CD4-positive, alpha-beta memory T cell (primary cell): ENCODE results near the gene NOP16. TPM values are rescaled to one million over a fixed set of nuclear protein-coding genes. Genes with fewer than 3 reads are reported as not detected.

Source experiments
- CTCF ChIA-PET: fragments of 350-600 bp; sonication (Branson Sonifier 250); formaldehyde crosslinking; loops from one replicate; lab custom pipeline; 2021; ENCODE audit warnings: inconsistent platforms; ENCODE audit not compliant: partially characterized antibody; lab: Charles Lee
- POLR2A ChIA-PET: fragments of 350-600 bp; sonication (Branson Sonifier 250); formaldehyde crosslinking; loops from one replicate; lab custom pipeline; 2021; ENCODE audit not compliant: partially characterized antibody; lab: Charles Lee
- DNase-seq, 5 donors: peaks; one replicate each; pipeline versions ENCODE4 v3.0.0 to v3.0.0-alpha.2; 2020 to 2022; ENCODE audit warnings: mixed read lengths in 1 of 5
- H3K27ac ChIP-seq: one replicate; pipeline ENCODE4 v1.7.0; 2013; ENCODE audit warnings: low read depth, low read length
- H3K27me3 ChIP-seq: 2 replicates; pipeline ENCODE4 v1.7.0; 2013; ENCODE audit warnings: mild to moderate bottlenecking, low read length, moderate library complexity; ENCODE audit not compliant: insufficient read depth
- H3K36me3 ChIP-seq: 2 replicates; pipeline ENCODE4 v1.7.0; 2013; ENCODE audit warnings: mild to moderate bottlenecking, low read length, moderate library complexity; ENCODE audit not compliant: insufficient read depth
- H3K4me1 ChIP-seq: 2 replicates; pipeline ENCODE4 v1.7.0; 2013; ENCODE audit warnings: mild to moderate bottlenecking, low read length, moderate library complexity; ENCODE audit not compliant: insufficient read depth
- H3K4me3 ChIP-seq, 2 donors: one replicate each; pipeline ENCODE4 v1.7.0; 2013; ENCODE audit warnings: low read length in 2 of 2, mild to moderate bottlenecking in 1 of 2
- H3K9me3 ChIP-seq, 2 donors: one replicate each; pipeline ENCODE4 v1.7.0; 2013; ENCODE audit warnings: low read length in 2 of 2, control low read depth in 1 of 2; ENCODE audit not compliant: control insufficient read depth in 1 of 2
- H3K27ac Mint-ChIP-seq, 7 donors: one replicate each; pipeline ENCODE4 v1.8.0; 2020 to 2021; ENCODE audit warnings: mixed read lengths in 7 of 7, mild to moderate bottlenecking in 6 of 7, inconsistent platforms in 3 of 7, moderate library complexity in 3 of 7
- H3K27me3 Mint-ChIP-seq, 2 donors: one replicate each; pipeline ENCODE4 v1.8.0; 2020 to 2021; ENCODE audit warnings: mixed read lengths in 2 of 2
- H3K36me3 Mint-ChIP-seq, 2 donors: one replicate each; pipeline ENCODE4 v1.8.0; 2020 to 2021; ENCODE audit warnings: mixed read lengths in 2 of 2, inconsistent platforms in 1 of 2, mild to moderate bottlenecking in 1 of 2
- H3K4me1 Mint-ChIP-seq, 4 donors: one replicate each; pipeline ENCODE4 v1.8.0; 2020 to 2021; ENCODE audit warnings: mixed read lengths in 4 of 4, mild to moderate bottlenecking in 1 of 4
- H3K4me3 Mint-ChIP-seq, 8 donors: one replicate each; pipeline ENCODE4 v1.8.0; 2020 to 2021; ENCODE audit warnings: mixed read lengths in 8 of 8, mild to moderate bottlenecking in 7 of 8, moderate library complexity in 6 of 8, inconsistent platforms in 3 of 8
- H3K9me3 Mint-ChIP-seq, 8 donors: one replicate each; pipeline ENCODE4 v1.8.0; 2020 to 2021; ENCODE audit warnings: mixed read lengths in 8 of 8, mild to moderate bottlenecking in 5 of 8, inconsistent platforms in 3 of 8, moderate library complexity in 1 of 8
- intact Hi-C: fragments of 100-400 bp; cut with micrococcal nuclease; formaldehyde crosslinking; loops from one replicate; pipeline ENCODE4 v1.15.1; 2023
- polyA plus RNA-seq, 2 donors: library from polyadenylated mRNA; unstranded; fragments of 300-500 nt; fragmentation: Illumina TruSeq; gene quantifications; one replicate each; pipeline ENCODE4 v1.2.3, GENCODE V29; 2021
- total RNA-seq, 2 experiments: library from RNA; stranded (reverse); gene quantifications; one replicate each; pipeline ENCODE4 v1.2.3, GENCODE V29; 2021

Gene NOP16
- total and polyA plus RNA-seq, 4 experiments from 2014 or later, result 16.9 to 46.3 (median 19.3) TPM

- H3K9me3 Mint-ChIP-seq, result no peaks in the 10 kb centered on the region
- intact Hi-C loops, result no loop called here
- H3K27me3 ChIP-seq, result no peaks in the 10 kb centered on the region
- no peak for DNase-seq
- ChIA-PET POLR2A (interaction anchor here (0.6 to 1.0 kb wide), 2 partner anchors 18 to 61 kb away, joined by 3 read pairs; partner anchors contain the start of genes HIGD2A and NOP16), CTCF (interaction anchor here (1.5 kb wide), 1 partner anchor 10 kb away, joined by 7 read pairs; the partner anchor contains the start of gene CLTB)
- H3K9me3 ChIP-seq, result no peaks in the 10 kb centered on the region
- peaks cover 0 to 11% (median 4%) of the 10 kb centered on the region in 4 donors for H3K4me1 Mint-ChIP-seq
- no peak overlapping the region for H3K4me3 ChIP-seq
- no peak overlapping the region for H3K4me3 Mint-ChIP-seq
- peaks cover 25 to 45% of the 10 kb centered on the region in 2 donors for H3K36me3 Mint-ChIP-seq
- no peak overlapping the region for H3K27ac ChIP-seq
- H3K36me3 ChIP-seq, result peaks cover 24% of the 10 kb centered on the region
- no peaks in the 10 kb centered on the region for H3K27me3 Mint-ChIP-seq
- no peaks in the 10 kb centered on the region for H3K4me1 ChIP-seq
- H3K27ac Mint-ChIP-seq, result peak overlapping the region in 1 of 7 donors; percentile 61
These were observed 18.1 kb upstream of the NOP16 start for GRCh38 chr5:176406436-176407052.

- ChIA-PET CTCF (interaction anchor here (1.3 kb wide), 1 partner anchor 10 kb away, joined by 5 read pairs; the partner anchor contains the start of gene CLTB), POLR2A (interaction anchor here (1.0 kb wide), 1 partner anchor 18 kb away, joined by 3 read pairs; the partner anchor contains the start of genes HIGD2A and NOP16)
- Histone ChIP-seq H3K27me3 (no peaks in the 10 kb centered on the region), H3K27ac (no peak overlapping the region), H3K4me3 (no peak overlapping the region), H3K4me1 (no peaks in the 10 kb centered on the region), H3K36me3 (peaks cover 24% of the 10 kb centered on the region), H3K9me3 (no peaks in the 10 kb centered on the region)
- H3K9me3 Mint-ChIP-seq, result no peaks in the 10 kb centered on the region
- H3K36me3 Mint-ChIP-seq, result peaks cover 18 to 44% of the 10 kb centered on the region in 2 donors
- no peak overlapping the region for H3K4me3 Mint-ChIP-seq
- no peak for DNase-seq
- peak overlapping the region in 2 of 7 donors; percentile 65 to 79 for H3K27ac Mint-ChIP-seq
- intact Hi-C loops, result no loop called here
- no peaks in the 10 kb centered on the region for H3K27me3 Mint-ChIP-seq
- H3K4me1 Mint-ChIP-seq, result peaks cover 0 to 4% (median 2%) of the 10 kb centered on the region in 4 donors
These were observed 17.4 kb upstream of the NOP16 start for GRCh38 chr5:176405656-176406435.

DNA sequence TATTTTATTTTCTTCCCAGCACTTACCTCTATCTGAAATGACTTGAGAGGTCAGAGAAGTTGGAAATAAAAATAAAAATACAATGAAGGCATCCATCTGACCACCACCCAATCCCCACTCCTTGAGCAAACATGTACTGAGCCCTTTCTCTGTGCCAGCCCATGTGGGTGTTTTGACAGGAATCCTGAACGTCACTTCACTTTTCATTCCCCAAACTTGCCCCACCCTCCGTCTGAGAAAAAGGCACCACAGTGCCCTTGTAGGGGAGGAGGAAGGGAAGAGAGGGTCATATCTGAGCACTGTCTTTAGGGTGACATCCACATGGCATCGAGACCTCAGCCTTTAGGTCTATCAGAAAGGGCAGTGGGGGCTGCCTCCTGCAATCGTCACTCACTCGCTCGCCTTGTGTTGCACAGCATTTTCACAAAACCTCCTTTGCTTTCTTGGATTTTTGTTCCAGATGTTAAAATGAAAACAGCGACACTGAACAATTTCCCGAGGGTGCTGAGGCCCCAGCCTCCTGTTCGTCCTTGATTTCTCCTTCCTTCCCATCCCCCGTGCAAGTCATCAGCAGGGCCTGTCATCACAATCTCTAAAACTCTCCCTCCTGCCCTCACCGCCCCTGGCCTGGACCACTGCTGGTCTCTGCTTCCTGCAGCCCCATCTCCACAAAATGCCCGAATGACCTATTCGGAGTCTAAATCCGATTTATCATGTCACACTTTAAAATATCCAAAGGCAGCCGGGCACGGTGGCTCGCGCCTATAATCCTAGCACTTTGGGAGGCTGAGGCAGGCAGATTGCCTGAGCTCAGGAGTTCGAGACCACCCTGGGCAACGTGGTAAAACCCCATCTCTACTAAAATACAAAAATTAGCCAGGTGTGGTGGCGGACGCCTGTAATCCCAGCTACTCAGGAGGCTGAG lies 13.1 kb upstream of the NOP16 start:
- DNase-seq, result no peak
- Histone ChIP-seq H3K4me1 (no peaks in the 10 kb centered on the region), H3K9me3 (no peaks in the 10 kb centered on the region), H3K4me3 (no peak overlapping the region), H3K36me3 (peaks cover 8% of the 10 kb centered on the region), H3K27ac (no peak overlapping the region), H3K27me3 (no peaks in the 10 kb centered on the region)
- H3K9me3 Mint-ChIP-seq, result no peaks in the 10 kb centered on the region
- intact Hi-C loops, result no loop called here
- CTCF ChIA-PET, result no interaction called here
- POLR2A ChIA-PET, result no interaction called here
- no peaks in the 10 kb centered on the region for H3K27me3 Mint-ChIP-seq
- H3K36me3 Mint-ChIP-seq, result peaks cover 9 to 38% of the 10 kb centered on the region in 2 donors
- H3K27ac Mint-ChIP-seq, result peak overlapping the region in 4 of 7 donors; percentile 48 to 85 (median 53)
- H3K4me1 Mint-ChIP-seq, result peaks cover 0 to 2% (median under 1%) of the 10 kb centered on the region in 4 donors
- H3K4me3 Mint-ChIP-seq, result no peak overlapping the region

GRCh38 chr5:176400382-176401156 lies 12.2 kb upstream of the NOP16 start:
- ChIA-PET CTCF (interaction anchor here (1.0 kb wide), 2 partner anchors 9 to 15 kb away, joined by 3 read pairs; no protein-coding TSS in a partner anchor), POLR2A (interaction anchor here (1.1 kb wide), 1 partner anchor 12 kb away, joined by 4 read pairs; the partner anchor contains the start of genes HIGD2A and NOP16)
- Histone ChIP-seq H3K27me3 (no peaks in the 10 kb centered on the region), H3K4me3 (no peak overlapping the region), H3K36me3 (no peaks in the 10 kb centered on the region), H3K9me3 (no peaks in the 10 kb centered on the region), H3K27ac (no peak overlapping the region), H3K4me1 (no peaks in the 10 kb centered on the region)
- H3K27me3 Mint-ChIP-seq, result no peaks in the 10 kb centered on the region
- peaks cover 0 to 2% (median under 1%) of the 10 kb centered on the region in 4 donors for H3K4me1 Mint-ChIP-seq
- H3K27ac Mint-ChIP-seq, result peak overlapping the region in 3 of 7 donors; percentile 6 to 79 (median 68)
- DNase-seq, result no peak
- H3K9me3 Mint-ChIP-seq, result no peaks in the 10 kb centered on the region
- intact Hi-C loops, result no loop called here
- peaks cover 14 to 29% of the 10 kb centered on the region in 2 donors for H3K36me3 Mint-ChIP-seq
- no peak overlapping the region for H3K4me3 Mint-ChIP-seq

DNA sequence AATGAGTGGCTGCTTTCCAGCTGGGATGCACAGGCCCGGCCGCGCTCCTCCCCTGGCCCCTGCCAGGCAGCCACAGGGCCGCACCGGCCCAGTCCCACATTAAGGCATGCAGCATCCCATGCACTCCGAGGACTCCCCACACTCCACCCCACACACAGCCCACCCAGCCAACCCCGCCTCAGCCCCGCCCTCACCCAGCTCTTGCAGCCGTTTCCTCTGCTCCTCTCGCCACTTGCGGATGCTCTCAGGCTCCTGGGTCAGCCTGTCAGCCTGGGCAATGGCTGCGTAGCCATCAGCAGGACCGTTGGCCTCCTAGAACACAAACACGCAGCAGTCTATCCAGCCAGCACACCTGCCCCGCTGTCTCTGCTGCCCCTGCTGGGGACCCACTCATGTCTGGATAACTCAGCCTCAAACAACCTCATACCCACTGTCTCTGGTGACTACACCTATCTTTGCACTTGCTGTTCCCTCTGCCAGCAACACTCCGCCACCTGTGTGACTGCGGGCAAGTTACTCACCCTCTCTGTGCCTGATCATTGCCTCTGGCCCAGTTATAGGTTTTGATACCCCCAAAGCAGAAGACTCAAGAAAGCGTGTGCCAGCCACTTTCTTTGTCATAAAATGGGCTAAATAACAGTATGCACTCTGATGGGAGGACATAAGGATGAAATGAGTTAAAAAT lies 9.5 kb upstream of the NOP16 start:
- Histone ChIP-seq H3K9me3 (no peaks in the 10 kb centered on the region), H3K27ac (no peak overlapping the region), H3K4me1 (no peaks in the 10 kb centered on the region), H3K27me3 (no peaks in the 10 kb centered on the region), H3K4me3 (no peak overlapping the region), H3K36me3 (peaks cover 6% of the 10 kb centered on the region)
- intact Hi-C loops, result no loop called here
- DNase-seq, result no peak
- Mint-ChIP-seq H3K36me3 (peaks cover 14 to 39% of the 10 kb centered on the region in 2 donors), H3K27ac (peak overlapping the region in 4 of 7 donors; percentile 32 to 85 (median 56)), H3K9me3 (no peaks in the 10 kb centered on the region), H3K4me1 (peaks cover 0 to 2% (median under 1%) of the 10 kb centered on the region in 4 donors), H3K4me3 (no peak overlapping the region), H3K27me3 (no peaks in the 10 kb centered on the region)
- CTCF ChIA-PET, result no interaction called here
- POLR2A ChIA-PET, result interaction anchor here (0.7 kb wide), 1 partner anchor 8 kb away, joined by 3 read pairs; no protein-coding TSS in a partner anchor

DNA sequence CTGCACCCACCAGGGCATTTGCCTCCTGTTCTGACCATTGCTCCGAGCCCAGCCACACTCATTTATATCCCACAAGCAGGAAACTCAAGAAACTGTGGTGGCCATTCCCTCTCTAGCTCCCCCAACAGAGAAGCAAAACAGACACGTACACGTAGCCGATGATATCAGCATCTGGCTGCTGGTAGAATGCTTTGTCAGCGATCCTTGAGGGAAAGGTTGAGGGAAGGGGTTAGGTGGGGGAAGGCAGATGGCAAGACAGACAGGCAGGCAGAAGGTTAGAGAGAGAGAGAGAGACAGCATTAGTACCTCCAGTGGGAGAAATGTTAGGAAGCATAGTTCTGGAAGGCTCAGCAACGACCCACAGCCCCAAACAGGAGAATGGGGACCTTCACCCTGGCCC lies 7.9 kb upstream of the NOP16 start:
- Histone ChIP-seq H3K36me3 (peaks cover 9% of the 10 kb centered on the region), H3K27ac (no peak overlapping the region), H3K27me3 (no peaks in the 10 kb centered on the region), H3K9me3 (no peaks in the 10 kb centered on the region), H3K4me3 (no peak overlapping the region), H3K4me1 (no peaks in the 10 kb centered on the region)
- intact Hi-C loops, result no loop called here
- ChIA-PET POLR2A (interaction anchor here (1.1 kb wide), 1 partner anchor 8 kb away, joined by 4 read pairs; the partner anchor contains the start of genes HIGD2A and NOP16), CTCF (no interaction called here)
- Mint-ChIP-seq H3K27me3 (no peaks in the 10 kb centered on the region), H3K4me3 (no peak overlapping the region), H3K4me1 (no peaks in the 10 kb centered on the region), H3K36me3 (peaks cover 10 to 46% of the 10 kb centered on the region in 2 donors), H3K9me3 (no peaks in the 10 kb centered on the region), H3K27ac (peak overlapping the region in 3 of 7 donors; percentile 10 to 70 (median 19))
- no peak for DNase-seq
